Astrocyte (in vitro differentiated cells and primary cell): ENCODE results near the gene ERCC6. TPM values are rescaled to one million over a fixed set of nuclear protein-coding genes. Genes with fewer than 3 reads are reported as not detected.
A peak's percentile ranks its signal among the peaks of the same experiment; 100 is the strongest.

Experiments
- DNase-seq: peaks from one replicate; pipeline ENCODE4 v3.0.0-alpha.2; 2010; ENCODE audit warnings: low read depth
- FAIRE-seq: peaks from 2 replicates; lab custom pipeline; 2011; peaks lifted over from hg19 to GRCh38; lab: Jason Lieb, UNC
- H2AFZ ChIP-seq: 2 replicates; pipeline ENCODE4 v1.6.0; 2012; ENCODE audit warnings: low read depth, low read length, inconsistent platforms
- H3K27ac ChIP-seq: 2 replicates; pipeline ENCODE4 v1.5.1; 2011; ENCODE audit warnings: low read depth, low read length, inconsistent platforms
- H3K27me3 ChIP-seq: 2 replicates; pipeline ENCODE4 v1.6.0; 2011; ENCODE audit warnings: low read length, inconsistent platforms; ENCODE audit not compliant: insufficient read depth
- H3K36me3 ChIP-seq: 2 replicates; pipeline ENCODE4 v1.5.1; 2011; ENCODE audit warnings: low read length, inconsistent platforms; ENCODE audit not compliant: insufficient read depth
- H3K4me1 ChIP-seq: 2 replicates; pipeline ENCODE4 v1.5.1; 2011; ENCODE audit warnings: low read length, inconsistent platforms; ENCODE audit not compliant: insufficient read depth
- H3K4me2 ChIP-seq: 2 replicates; pipeline ENCODE4 v1.6.0; 2012; ENCODE audit warnings: low read length, inconsistent platforms
- H3K4me3 ChIP-seq: 2 replicates; pipeline ENCODE4 v1.5.1; 2011; ENCODE audit warnings: low read depth, mild to moderate bottlenecking, low read length, inconsistent platforms; ENCODE audit not compliant: insufficient read depth
- H3K79me2 ChIP-seq: 2 replicates; pipeline ENCODE4 v1.6.0; 2012; ENCODE audit warnings: mild to moderate bottlenecking, low read length, inconsistent platforms; ENCODE audit not compliant: insufficient read depth
- H3K9ac ChIP-seq: 2 replicates; pipeline ENCODE4 v1.6.0; 2012; ENCODE audit warnings: mild to moderate bottlenecking, low read length, inconsistent platforms
- H3K9me3 ChIP-seq: 2 replicates; pipeline ENCODE4 v1.5.1; 2012; ENCODE audit warnings: low read depth, mild to moderate bottlenecking, low read length, inconsistent platforms; ENCODE audit not compliant: insufficient read depth
- H4K20me1 ChIP-seq: 2 replicates; pipeline ENCODE4 v1.6.0; 2012; ENCODE audit warnings: low read length, inconsistent platforms; ENCODE audit not compliant: insufficient read depth
- H3K27ac Mint-ChIP-seq: one replicate; pipeline ENCODE4 v1.8.0; 2021; ENCODE audit warnings: mild to moderate bottlenecking, mixed read lengths; ENCODE audit not compliant: unreplicated experiment
- H3K27me3 Mint-ChIP-seq: one replicate; pipeline ENCODE4 v1.8.0; 2021; ENCODE audit warnings: low read depth, mixed read lengths; ENCODE audit not compliant: unreplicated experiment
- H3K36me3 Mint-ChIP-seq: one replicate; pipeline ENCODE4 v1.8.0; 2021; ENCODE audit warnings: low read depth, mixed read lengths; ENCODE audit not compliant: unreplicated experiment
- H3K4me1 Mint-ChIP-seq: one replicate; pipeline ENCODE4 v1.8.0; 2021; ENCODE audit warnings: low read depth, mixed read lengths; ENCODE audit not compliant: unreplicated experiment
- H3K4me3 Mint-ChIP-seq: one replicate; pipeline ENCODE4 v1.8.0; 2021; ENCODE audit warnings: mild to moderate bottlenecking, moderate library complexity, mixed read lengths; ENCODE audit not compliant: unreplicated experiment
- H3K9me3 Mint-ChIP-seq: one replicate; pipeline ENCODE4 v1.8.0; 2021; ENCODE audit warnings: mild to moderate bottlenecking, mixed read lengths; ENCODE audit not compliant: unreplicated experiment
- CTCF ChIP-seq: IDR thresholded peaks from 2 replicates; pipeline ENCODE4 v1.5.1; 2011; ENCODE audit warnings: low read depth, mild to moderate bottlenecking, inconsistent platforms, low read length, moderate library complexity; ENCODE audit not compliant: insufficient read depth
- EZH2 ChIP-seq: IDR thresholded peaks from 2 replicates; pipeline ENCODE4 v1.6.1; 2012; ENCODE audit warnings: mild to moderate bottlenecking, low read length, inconsistent platforms; ENCODE audit not compliant: insufficient read depth
- total RNA-seq: library from RNA; stranded (reverse); gene quantifications from 2 replicates; pipeline ENCODE4 v1.2.1, GENCODE V29; 2021

Gene ERCC6
- total RNA-seq, 1 donor from 2014 or later = 22.3 TPM

DNA sequence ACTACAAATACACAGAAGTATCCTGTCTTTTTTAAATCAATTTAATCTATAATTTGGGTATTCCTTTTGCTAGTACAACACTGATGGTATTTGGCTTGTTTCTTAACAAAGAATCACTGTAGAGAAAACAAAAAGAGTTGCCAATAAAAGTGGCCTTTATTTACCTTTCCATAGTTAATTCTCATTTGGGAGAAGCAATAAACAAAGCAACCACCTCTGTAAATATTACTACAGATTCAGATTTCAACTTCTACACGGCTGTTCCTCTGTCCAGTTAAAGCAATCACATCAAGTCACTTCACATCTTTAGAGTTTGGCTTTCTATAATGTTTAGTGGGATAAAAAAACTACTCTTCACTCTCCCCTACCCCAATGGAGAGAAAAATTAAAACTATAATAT is 34.4 kb downstream of the ERCC6 start:
- H3K36me3 Mint-ChIP-seq = peaks cover 3% of the 10 kb centered on the region
- FAIRE-seq = no peak

DNA sequence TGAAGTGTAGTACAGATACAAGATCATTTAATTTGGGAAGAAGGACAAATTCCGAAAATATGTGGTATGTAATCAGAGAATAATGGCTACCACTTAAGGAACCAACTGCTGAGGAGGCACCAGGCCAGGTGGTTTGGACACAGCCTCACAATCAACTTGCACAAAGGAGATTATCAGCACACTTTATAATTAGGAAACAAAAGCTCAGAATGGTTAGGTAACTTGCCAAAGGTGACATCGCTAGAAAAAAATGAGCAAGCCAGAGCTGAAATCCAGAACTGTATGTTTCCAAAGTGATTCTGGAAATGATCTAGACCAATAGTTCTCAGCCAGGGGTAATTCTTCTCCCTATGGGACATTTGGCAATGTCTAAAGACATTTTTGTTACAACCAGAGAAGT is 36.6 kb downstream of the ERCC6 start:
- no peaks in the 10 kb centered on the region for H3K79me2 ChIP-seq
- Mint-ChIP-seq H3K36me3 (peaks cover 3% of the 10 kb centered on the region), H3K4me3 (no peak overlapping the region), H3K27ac (no peak overlapping the region), H3K27me3 (no peaks in the 10 kb centered on the region), H3K9me3 (no peaks in the 10 kb centered on the region), H3K4me1 (no peaks in the 10 kb centered on the region)
- H3K36me3 ChIP-seq = no peaks in the 10 kb centered on the region
- TF ChIP-seq EZH2 (no peak), CTCF (no peak)
- FAIRE-seq = no peak
- no peak overlapping the region for H3K27ac ChIP-seq
- no peak overlapping the region for H3K9ac ChIP-seq
- no peaks in the 10 kb centered on the region for H4K20me1 ChIP-seq
- H3K4me3 ChIP-seq = no peak overlapping the region
- no peak overlapping the region for H3K4me2 ChIP-seq
- H3K27me3 ChIP-seq = no peaks in the 10 kb centered on the region
- peak; percentile 58 for DNase-seq
- no peak overlapping the region for H2AFZ ChIP-seq
- H3K9me3 ChIP-seq = no peaks in the 10 kb centered on the region
- H3K4me1 ChIP-seq = no peaks in the 10 kb centered on the region

More for the DNA sequence above, 34.4 kb downstream of the ERCC6 start:
- Histone ChIP-seq H4K20me1 (peaks cover 15% of the 10 kb centered on the region), H3K79me2 (no peaks in the 10 kb centered on the region), H3K9me3 (no peaks in the 10 kb centered on the region), H3K9ac (no peak overlapping the region), H2AFZ (no peak overlapping the region), H3K27me3 (no peaks in the 10 kb centered on the region), H3K36me3 (no peaks in the 10 kb centered on the region), H3K4me2 (no peak overlapping the region), H3K4me1 (no peaks in the 10 kb centered on the region), H3K27ac (no peak overlapping the region), H3K4me3 (no peak overlapping the region)
- H3K4me1 Mint-ChIP-seq = no peaks in the 10 kb centered on the region
- no peaks in the 10 kb centered on the region for H3K27me3 Mint-ChIP-seq
- H3K27ac Mint-ChIP-seq = no peak overlapping the region
- no peak for TF ChIP-seq EZH2
- TF ChIP-seq CTCF = no peak
- no peaks in the 10 kb centered on the region for H3K9me3 Mint-ChIP-seq
- DNase-seq = no peak
- H3K4me3 Mint-ChIP-seq = no peak overlapping the region

- Mint-ChIP-seq H3K9me3 (peaks cover 4% of the 10 kb centered on the region), H3K36me3 (peaks cover 3% of the 10 kb centered on the region), H3K4me1 (no peaks in the 10 kb centered on the region), H3K27me3 (no peaks in the 10 kb centered on the region), H3K4me3 (no peak overlapping the region), H3K27ac (no peak overlapping the region)
- Histone ChIP-seq H3K79me2 (no peaks in the 10 kb centered on the region), H3K27me3 (no peaks in the 10 kb centered on the region), H3K4me3 (no peak overlapping the region), H3K4me2 (no peak overlapping the region), H3K9me3 (no peaks in the 10 kb centered on the region), H3K9ac (no peak overlapping the region), H3K4me1 (no peaks in the 10 kb centered on the region), H4K20me1 (peaks cover 7% of the 10 kb centered on the region), H3K27ac (no peak overlapping the region), H2AFZ (no peak overlapping the region), H3K36me3 (no peaks in the 10 kb centered on the region)
- no peak for TF ChIP-seq EZH2
- TF ChIP-seq CTCF = no peak
- FAIRE-seq (no peak), DNase-seq (no peak)
These were observed 38.5 kb downstream of the ERCC6 start for GRCh38 chr10:49500412-49500811.
